Stimulated activated CD8-positive, alpha-beta memory T cell treated with anti-CD3 and anti-CD28 coated beads, Interleukin-12 subunit alpha, Interleukin-12 subunit beta, amount 100 ng/mL, for 4 hours (primary cell): ENCODE data around the gene PLCD3.
A peak's percentile ranks its signal among the peaks of the same experiment; 100 is the strongest.

Experiments
- DNase-seq: peaks from one replicate; pipeline ENCODE4 v3.0.0-alpha.2; 2020; ENCODE audit warnings: low read depth

The PLCD3 gene

DNA sequence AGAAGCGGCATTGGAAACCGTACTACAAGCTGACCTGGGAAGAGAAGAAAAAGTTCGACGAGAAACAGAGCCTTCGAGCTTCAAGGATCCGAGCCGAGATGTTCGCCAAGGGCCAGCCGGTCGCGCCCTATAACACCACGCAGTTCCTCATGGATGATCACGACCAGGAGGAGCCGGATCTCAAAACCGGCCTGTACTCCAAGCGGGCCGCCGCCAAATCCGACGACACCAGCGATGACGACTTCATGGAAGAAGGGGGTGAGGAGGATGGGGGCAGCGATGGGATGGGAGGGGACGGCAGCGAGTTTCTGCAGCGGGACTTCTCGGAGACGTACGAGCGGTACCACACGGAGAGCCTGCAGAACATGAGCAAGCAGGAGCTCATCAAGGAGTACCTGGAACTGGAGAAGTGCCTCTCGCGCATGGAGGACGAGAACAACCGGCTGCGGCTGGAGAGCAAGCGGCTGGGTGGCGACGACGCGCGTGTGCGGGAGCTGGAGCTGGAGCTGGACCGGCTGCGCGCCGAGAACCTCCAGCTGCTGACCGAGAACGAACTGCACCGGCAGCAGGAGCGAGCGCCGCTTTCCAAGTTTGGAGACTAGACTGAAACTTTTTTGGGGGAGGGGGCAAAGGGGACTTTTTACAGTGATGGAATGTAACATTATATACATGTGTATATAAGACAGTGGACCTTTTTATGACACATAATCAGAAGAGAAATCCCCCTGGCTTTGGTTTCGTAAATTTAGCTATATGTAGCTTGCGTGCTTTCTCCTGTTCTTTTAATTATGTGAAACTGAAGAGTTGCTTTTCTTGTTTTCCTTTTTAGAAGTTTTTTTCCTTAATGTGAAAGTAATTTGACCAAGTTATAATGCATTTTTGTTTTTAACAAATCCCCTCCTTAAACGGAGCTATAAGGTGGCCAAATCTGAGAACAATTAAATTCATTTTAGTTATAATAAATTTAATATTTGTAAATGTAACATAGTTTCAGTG lies 17.7 kb upstream of the PLCD3 start:
- DNase-seq: no peak

DNA sequence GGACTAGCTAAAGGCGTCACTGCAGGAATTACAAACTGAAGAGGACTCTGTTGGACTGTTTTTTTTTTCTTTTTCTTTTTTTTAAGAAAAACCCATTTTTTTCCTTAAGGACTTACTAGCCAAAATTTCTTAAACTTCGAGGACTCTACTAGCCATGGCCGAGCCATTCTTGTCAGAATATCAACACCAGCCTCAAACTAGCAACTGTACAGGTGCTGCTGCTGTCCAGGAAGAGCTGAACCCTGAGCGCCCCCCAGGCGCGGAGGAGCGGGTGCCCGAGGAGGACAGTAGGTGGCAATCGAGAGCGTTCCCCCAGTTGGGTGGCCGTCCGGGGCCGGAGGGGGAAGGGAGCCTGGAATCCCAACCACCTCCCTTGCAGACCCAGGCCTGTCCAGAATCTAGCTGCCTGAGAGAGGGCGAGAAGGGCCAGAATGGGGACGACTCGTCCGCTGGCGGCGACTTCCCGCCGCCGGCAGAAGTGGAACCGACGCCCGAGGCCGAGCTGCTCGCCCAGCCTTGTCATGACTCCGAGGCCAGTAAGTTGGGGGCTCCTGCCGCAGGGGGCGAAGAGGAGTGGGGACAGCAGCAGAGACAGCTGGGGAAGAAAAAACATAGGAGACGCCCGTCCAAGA lies 16.8 kb upstream of the PLCD3 start:
- DNase-seq: peak; percentile 55

DNA sequence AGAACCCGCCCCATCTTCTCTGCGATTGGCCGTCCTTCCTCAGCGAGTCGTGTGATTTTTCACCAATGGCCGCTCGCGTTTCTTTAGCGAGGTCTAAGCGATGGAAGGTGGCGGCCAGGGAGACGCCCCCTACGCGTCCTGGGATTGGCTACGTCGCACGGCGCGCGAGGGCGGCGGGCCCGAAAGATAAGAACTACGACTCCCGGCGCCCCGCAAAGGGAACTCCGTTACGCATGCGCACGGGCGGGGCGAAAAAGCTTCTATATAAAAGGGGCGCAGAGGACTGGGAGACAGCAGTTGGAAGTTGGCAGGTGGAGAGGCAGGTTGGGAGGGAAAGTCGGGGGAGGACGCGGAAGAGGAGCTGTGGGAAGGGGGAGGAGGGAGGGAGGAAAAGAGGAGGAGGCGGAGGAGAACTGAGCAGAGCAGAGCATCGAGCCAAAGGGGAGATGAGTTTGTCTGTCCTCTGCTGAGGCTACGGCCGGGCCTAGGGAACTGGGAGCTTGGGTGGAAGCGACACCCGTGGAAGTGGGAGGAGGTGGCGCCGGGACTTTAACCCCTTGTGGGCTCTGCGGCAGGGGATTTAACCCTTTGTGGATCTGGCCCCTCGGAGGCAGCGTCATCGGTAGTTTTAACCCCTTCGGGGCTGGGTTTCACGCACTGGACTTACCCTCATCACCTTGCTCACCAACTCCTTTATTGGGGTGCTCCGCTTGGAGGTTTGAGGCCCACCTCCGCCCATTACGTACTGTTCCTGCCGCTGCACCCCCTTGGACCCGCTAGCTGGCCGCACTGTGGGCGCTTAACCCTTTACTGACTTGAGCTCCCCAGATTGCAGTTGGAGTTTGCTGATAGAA lies 16.1 kb upstream of the PLCD3 start, which contains the start of gene HEXIM1:
TSS of gene HEXIM1 (plus strand) at position 293 of the 854 bp plus-strand sequence. CDS start 716 bp downstream, outside the sequence.
- DNase-seq: peak; percentile 98

DNA sequence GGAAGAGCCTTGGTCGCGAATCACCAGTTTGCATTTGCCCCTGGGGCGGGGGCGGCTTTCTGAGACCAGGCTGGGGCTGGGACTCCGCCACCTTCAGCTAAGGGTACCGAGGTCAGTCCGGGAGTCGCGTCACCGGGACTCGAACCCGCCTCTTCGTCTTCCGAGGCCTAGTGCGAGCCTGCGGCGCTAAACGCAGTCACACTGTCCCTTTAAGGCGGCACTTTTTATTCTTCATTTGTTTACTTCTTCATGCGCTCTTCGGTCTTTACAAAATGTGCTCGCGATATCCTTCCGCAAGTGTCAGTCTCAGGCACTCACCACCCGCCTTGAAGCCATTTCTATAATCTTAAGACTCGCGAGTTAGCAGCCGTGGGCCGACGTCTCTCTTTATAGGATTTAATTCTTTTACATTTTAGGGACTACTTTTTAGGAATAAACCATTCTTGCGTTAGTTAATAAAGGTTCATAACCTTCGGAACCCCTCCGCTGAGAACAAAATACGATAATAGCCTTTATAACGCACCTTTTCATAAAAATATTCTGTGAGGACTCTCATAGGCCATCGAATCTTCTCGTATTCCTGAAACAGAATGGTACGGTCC lies 15.4 kb upstream of the PLCD3 start:
- peak; percentile 60 for DNase-seq

DNA sequence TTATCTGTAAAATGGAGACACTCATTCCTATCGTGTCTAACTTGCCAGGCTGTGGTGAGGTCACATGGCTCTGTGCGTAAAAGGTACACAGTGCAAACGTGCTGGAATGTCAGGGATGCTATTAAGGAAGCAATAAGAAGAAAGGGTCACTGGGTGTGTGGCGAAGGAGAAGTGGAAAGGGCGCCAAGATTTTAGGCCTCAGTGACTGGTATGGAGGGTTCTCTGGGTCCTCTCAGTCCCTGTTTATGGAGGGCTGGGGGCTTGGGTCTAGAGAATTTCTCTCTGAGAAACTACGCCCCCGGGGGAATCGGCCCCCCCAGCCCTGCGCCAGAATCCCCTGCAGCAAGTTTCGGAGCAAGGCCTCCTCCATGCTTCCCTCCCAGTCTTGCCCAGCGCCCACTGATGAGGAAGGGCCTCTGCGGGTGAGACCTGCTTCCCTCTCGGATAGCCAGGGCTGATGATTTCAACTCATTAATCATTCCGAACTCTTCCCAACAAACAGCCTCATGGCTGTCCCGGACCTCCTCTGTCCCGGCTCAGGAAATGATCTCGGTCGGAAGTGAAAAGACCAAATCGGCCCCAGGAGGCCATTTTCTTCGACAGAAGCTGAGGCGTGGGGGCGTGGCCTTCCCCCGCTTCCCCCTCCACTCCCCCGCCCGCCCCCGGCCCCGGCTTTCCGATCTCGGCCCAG lies 14.7 kb upstream of the PLCD3 start:
- DNase-seq: no peak

DNA sequence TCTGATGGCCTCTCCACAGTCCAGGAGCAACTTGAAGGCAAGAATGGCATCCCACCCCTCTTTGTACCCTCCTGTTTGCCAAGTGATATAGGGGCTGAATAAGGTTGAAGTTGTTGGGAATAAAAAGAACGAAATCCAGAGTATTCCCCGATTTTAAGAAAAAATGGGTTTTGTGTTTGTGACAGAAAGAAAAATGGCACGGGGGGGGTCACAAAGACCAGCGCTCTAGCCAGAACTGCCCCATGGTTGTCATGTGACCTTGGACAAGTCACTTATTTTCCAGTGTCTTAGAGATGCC lies 14.2 kb upstream of the PLCD3 start:
- DNase-seq: no peak

DNA sequence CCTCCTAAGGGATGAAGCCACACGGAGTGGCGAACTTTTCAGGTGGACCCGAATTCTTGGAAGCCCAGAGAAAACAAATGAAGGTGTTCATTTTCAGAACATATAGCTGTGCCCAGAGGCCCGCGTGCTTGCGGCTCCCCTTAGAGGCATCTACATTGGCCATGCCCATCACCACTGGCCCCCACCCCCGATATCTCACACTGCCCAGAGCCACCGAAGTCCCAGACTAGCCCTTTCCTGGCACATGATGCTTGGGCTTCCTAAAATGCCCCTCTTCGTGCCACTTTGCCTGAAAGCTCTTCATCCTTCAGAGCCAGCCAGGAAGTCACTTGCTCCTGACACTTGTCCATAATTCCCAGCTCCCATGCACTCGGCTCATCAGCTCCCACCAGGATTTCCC lies 13.9 kb upstream of the PLCD3 start:
- DNase-seq: no peak

DNA sequence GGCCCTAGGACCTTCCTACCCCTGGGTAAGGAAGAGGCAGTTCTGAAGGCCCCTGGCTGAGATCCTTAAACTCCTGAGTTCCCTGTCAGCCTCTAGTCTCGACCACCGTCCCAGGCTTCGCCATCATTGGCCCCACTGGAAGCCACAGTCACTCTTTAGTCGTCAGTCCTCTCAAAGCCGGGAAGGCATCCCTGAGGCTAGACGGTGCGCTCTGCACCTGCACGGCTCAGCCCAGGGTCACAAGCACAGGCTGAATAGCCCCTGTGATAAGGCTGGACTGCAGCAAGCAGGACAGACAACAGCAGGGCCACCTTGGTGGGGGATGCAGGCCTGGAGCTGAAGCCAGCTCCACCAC lies 12.7 kb upstream of the PLCD3 start:
- DNase-seq: no peak

DNA sequence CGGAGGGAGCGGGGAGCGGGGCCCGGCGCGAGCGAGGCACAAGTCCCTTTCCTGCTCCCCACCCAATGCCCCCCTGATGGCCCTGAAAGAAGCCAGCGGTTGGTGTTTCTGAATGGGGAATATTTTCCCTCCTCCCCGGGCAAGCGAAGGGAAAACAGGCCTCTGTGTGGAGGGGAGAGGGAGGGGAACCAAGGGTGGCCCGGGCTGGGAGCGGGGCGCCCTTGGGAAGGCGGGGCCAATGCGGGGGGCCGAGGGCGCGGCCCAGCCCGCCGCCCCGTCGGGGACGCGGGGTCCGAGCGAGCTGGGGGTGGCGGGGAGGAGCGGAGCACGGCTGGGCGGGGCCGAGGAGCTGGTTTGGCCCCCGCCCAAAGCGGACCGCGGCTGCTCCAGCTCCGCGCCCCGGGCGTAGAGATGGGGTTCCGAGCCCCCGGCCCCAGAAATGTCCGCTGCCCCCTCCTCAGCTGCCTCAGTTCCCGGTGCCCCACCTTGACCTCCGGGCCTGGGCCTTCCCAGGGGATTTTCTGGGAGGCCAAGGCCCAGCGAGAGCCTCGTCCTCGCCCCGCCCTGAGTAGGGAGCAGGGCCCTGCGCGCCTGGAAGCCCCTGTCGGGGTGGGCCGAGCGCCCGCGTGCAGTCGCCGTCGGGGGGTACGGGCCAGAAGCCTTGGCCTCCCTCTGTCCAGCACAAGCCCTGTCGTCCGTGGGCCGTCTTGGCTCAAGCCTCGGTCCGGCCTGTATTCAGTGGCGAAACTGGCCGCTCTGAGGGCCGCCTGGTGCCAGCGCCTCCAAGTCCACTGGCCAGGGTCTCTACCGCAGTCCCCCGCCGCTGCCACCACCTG lies 12.1 kb upstream of the PLCD3 start:
- no peak for DNase-seq

DNA sequence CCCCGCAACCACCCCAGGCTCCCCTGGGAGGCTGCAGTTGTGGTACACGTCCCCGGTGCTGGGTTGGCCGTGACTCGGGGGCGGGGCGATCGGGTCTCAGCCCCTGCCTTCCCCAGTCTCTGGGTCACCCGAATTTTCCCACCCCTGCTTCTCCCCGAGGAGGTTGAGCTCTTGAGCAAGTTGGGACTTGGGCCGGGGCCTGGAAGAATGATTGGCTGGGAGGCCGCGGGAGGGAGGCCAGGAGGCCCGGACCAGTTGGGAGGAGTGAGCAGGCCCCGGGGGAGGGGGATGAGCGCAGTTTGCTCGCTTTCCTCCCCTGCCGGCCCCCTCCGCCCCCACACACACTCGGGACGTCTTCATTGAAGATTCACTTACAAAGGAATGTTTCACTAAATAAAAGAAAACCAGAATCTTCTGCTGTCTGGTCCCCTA lies 11.5 kb upstream of the PLCD3 start:
- DNase-seq: no peak

DNA sequence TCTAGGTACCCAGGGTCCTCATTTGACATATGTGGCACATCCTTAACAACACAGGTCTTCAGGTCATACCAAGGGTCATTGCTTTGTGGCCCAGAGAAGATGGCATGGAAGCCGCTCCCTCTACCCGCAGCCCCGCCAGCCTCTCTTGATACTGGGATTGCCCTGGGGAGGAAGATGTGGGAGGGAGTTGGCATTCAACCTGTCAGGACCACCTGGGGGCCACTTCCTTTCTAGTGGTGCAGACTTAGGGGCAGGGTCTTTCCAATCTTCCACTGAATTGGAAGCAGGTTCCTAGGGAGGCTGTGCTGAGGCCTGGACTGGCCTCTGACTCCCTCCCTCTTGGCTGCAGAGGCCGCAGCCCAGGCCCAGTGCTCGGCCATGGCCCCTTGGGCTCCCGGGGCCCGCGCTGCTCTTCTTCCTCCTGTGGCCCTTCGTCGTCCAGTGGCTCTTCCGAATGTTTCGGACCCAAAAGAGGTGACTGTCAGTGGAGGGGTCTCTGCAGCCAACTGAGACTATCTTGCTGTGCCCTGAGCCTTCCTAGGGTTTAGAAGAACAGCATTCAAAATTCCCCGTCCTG lies 10.9 kb upstream of the PLCD3 start:
- DNase-seq: no peak

DNA sequence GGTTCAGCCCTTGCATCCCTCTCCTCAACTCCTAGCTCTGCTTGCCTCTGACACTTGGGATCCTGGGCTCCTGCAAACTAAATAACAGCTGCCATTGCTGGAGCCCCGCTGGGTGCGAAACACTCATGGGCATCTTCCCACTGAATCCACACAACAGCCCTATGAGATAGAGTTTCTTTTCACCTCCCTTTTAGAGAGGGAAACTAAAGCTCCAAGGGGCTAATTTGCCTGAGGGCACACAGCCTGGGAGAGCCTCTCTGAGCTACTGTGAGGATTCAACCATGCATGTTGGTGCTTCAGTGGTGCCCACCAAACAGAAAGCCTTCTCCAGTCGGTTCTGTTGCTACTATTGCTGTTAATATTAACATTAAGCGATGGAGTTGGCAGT lies 7.2 kb upstream of the PLCD3 start:
- DNase-seq: no peak

DNA sequence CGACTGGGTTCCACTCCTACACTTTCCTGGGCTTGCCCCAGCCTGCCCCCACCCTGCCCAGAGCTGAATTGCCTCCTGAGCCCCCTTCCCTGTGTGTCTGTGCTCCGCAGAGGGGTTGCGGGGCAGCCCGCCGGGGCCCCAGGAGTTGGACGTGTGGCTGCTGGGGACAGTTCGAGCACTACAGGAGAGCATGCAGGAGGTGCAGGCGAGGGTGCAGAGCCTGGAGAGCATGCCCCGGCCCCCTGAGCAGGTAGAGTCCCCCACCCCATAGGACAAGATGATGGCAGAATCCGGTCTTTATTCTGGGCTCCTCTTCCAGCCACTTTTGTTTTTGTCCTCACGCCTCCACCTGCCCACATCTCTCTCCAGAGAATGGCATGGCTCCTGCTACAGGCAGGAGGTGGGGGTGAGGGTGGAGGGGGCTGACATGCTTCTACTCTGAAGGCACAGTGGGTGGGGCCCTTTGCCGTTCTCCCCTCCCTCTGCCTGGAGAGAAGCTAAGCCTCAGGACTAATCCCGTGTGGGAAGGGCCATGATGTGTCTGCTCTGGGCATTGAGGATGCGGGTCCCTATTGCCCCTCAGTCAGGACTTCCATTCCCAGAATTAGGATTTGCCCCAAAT lies 6.7 kb upstream of the PLCD3 start:
- DNase-seq: no peak

DNA sequence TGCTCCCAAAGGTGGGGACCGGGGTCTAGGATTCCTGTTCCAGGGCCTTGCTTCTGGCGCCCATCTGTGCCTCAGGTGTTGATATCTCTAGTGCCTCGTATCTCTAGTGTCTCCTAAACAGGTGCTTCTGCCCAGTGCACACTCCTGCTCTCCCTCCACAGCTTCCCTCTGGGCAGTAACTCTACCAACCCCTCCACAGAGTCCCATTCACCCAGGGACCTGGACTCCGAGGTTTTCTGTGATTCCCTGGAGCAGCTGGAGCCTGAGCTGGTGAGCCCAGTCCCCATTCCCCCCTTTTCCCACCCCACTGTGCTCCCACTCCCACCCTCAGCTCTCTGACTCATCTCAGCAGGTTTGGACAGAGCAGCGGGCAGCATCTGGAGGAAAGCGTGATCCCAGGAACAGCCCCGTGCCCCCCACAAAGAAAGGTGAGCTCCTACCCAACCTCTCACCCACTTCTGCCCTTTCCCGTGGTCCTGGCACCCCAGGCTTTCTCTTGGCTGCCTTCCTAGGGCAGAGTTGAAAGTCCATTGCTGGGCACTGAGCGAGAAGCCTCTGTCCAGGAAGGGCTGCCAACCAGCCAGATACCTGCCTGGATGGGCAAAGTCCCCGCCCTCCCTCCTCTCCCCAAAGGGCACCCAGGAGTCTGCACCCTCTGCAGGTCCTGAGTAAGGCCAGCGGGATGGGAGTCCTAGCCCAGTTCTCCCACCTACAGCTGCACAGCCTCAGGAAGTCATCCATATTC lies 5.4 kb upstream of the PLCD3 start:
- DNase-seq: no peak

DNA sequence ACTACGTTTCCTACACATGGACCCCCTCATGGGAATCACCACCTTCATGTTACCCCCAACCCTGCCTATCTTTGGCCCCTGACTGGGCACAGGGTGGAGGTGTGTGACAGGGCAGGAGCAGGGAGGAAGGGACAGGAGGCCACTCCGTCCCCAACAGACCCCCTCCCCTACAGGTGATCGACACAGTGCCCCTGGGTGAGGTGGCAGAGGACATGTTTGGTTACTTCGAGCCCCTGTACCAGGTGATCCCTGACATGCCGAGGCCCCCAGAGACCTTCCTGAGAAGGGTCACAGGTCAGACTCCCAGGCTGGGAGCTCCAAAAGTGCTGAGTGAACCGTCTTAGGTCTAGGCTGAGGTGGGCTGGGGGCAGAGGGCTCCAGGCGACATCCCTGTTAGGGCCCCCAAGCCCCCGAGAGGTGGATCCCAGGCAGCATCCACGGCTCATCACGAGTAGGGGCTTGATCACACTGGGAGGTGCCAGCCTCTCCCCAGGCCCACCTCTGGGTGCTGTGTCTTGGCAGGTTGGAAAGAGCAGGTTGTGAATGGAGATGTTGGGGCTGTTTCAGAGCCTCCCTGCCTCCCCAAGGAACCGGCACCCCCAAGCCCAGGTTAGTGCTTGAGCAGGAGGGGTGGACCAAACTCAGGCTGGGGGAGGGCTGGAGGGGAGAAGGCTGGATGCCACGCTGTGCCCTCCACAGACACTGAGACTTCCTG lies 4.7 kb upstream of the PLCD3 start:
- DNase-seq: no peak

DNA sequence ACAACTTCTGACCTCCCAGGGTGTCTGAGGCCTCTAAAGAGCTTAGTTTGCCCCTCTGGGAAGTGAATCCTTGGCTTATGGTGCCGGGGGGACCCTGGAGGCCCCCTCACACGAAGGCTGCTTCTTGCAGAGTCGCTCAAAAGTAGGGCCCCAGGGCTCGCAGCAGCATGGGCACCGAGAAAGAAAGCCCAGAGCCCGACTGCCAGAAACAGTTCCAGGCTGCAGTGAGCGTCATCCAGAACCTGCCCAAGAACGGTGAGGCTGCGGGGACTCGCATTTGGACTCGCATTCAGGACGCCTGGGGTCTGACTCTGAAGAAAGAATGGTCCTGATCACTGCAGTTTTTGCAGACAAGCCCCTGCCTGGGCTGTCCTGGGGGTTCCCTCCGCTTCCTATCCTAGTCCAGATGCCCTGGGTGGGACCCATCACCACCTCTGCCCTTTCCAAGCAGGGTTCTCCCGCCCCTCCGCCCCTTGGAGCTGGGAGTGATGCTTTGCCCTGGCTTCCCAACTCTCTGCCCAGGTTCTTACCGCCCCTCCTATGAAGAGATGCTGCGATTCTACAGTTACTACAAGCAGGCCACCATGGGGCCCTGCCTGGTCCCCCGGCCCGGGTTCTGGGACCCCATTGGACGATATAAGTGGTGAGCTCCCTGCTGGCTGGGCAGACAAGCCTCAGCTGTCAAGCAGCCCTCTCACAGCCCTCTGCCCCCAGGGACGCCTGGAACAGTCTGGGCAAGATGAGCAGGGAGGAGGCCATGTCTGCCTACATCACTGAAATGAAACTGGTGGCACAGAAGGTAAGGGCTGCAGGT lies 3.9 kb upstream of the PLCD3 start:
- DNase-seq: no peak

DNA sequence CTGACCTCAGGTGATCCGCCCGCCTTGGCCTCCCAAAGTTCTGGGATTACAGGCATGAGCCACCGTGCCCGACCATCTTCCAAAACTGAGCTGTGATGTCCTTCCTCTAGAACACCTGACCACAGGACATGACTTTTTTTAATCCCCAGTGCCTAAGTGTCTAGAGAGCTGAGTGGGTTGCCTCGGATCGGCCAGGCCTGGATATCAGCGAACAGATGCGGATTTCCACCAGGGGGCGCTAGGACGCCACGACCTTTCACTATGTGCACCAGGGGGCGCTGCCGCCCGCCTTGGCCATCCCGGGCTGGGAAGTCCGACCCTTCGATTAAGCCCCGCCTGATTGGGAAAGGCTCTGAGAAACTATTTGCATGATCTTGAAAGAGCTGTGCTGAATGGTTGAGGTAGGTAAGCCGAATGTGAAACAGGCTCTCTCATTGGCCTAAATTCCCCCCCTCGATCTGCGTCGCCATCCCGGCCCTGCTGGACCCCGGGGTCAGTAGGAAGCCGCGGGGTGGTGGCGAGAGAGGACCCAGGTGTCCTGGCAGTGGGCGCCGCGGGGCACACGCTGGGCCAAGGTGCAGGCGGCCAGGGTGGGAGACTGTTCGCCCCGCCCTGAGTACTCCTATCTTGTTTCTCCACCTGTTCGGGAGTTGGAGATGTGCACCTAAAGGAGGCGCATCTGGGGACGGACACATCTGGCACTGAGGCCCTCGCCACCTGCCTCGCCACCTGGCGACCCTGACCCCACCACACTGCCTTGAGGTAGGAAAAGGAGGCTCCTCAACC lies 3.1 kb upstream of the PLCD3 start, which contains the start of gene ACBD4:
TSS of gene ACBD4 (plus strand) at position 496 of the 786 bp plus-strand sequence. CDS start 458 bp downstream, outside the sequence.
- DNase-seq: peak; percentile 92
